SK-N-SH (cell line): ENCODE data around the gene ZNF74. TPM values are rescaled to one million over a fixed set of nuclear protein-coding genes. Genes with fewer than 3 reads are reported as not detected.

Experiments
- CTCF ChIA-PET: fragments of 300-600, 350-600 bp; formaldehyde crosslinking; extraction: SDS; loops from one replicate; lab custom pipeline; 2021; lab: Yijun Ruan, JAX
- POLR2A ChIA-PET: fragments of 350-600 bp; sonication (Branson Sonifier 250); formaldehyde crosslinking; extraction: SDS; loops from one replicate; lab custom pipeline; 2020; ENCODE audit warnings: antibody characterized with exemption, inconsistent platforms; lab: Yijun Ruan, JAX
- DNase-seq: peaks from one replicate; pipeline ENCODE4 v3.0.0; 2012
- H2AFZ ChIP-seq: fragments of 200-600 bp; sonication (generic); 2 replicates; pipeline ENCODE4 v1.8.1; 2016; ENCODE audit warnings: antibody characterized with exemption, mild to moderate bottlenecking, low read depth
- H3F3A ChIP-seq: fragments of 200-600 bp; sonication (generic); replicated peaks from 2 replicates; pipeline ENCODE3; 2016; ENCODE audit warnings: antibody characterized with exemption, mild to moderate bottlenecking; ENCODE audit not compliant: insufficient read depth
- H3K27ac ChIP-seq, 2 experiments: fragments of 200-500 bp in 1 of 2; fragments of 200-600 bp in 1 of 2; sonication (Bioruptor generic) in 1 of 2; sonication (generic), shearing (Covaris generic) in 1 of 2; 2 replicates each; pipeline versions ENCODE4 v1.5.1 to v1.6.1; 2014 to 2016; ENCODE audit warnings: low read depth in 2 of 2, inconsistent platforms in 1 of 2, low read length in 1 of 2, mild to moderate bottlenecking in 1 of 2, mixed read lengths in 1 of 2
- H3K27me3 ChIP-seq: fragments of 200-600 bp; sonication (generic), shearing (Covaris generic); 2 replicates; pipeline ENCODE4 v1.6.1; 2016; ENCODE audit warnings: mixed run types; ENCODE audit not compliant: insufficient read depth
- H3K36me3 ChIP-seq, 2 experiments: fragments of 200-500 bp in 1 of 2; fragments of 200-600 bp in 1 of 2; sonication (Bioruptor generic) in 1 of 2; sonication (generic) in 1 of 2; replicated peaks in 1 of 2; 2 replicates each; pipeline versions ENCODE3 to v1.5.1; 2014 to 2016; ENCODE audit warnings: low read length in 1 of 2, mild to moderate bottlenecking in 1 of 2; ENCODE audit not compliant: insufficient read depth in 2 of 2, control insufficient read depth in 1 of 2
- H3K4me1 ChIP-seq, 2 experiments: fragments of 200-500 bp in 1 of 2; fragments of 200-600 bp in 1 of 2; sonication (Bioruptor generic) in 1 of 2; sonication (generic), shearing (Covaris generic) in 1 of 2; 2 replicates each; pipeline versions ENCODE4 v1.5.1 to v1.6.1; 2014 to 2016; ENCODE audit warnings: low read depth in 1 of 2, low read length in 1 of 2, mixed run types in 1 of 2; ENCODE audit not compliant: insufficient read depth in 2 of 2, control insufficient read depth in 1 of 2
- H3K4me2 ChIP-seq: fragments of 200-600 bp; sonication (generic), shearing (Covaris generic); 2 replicates; pipeline ENCODE4 v1.6.1; 2017; ENCODE audit warnings: mixed run types
- H3K4me3 ChIP-seq, 2 experiments: fragments of 200-500 bp in 1 of 2; fragments of 200-600 bp in 1 of 2; sonication (Bioruptor generic) in 1 of 2; sonication (generic), shearing (Covaris generic) in 1 of 2; 2 replicates each; pipeline versions ENCODE4 v1.5.1 to v1.8.1; 2014 to 2016; ENCODE audit warnings: low read depth in 2 of 2, inconsistent platforms in 1 of 2, low read length in 1 of 2, mild to moderate bottlenecking in 1 of 2, mixed read lengths in 1 of 2, moderate library complexity in 1 of 2
- H3K79me2 ChIP-seq: fragments of 200-600 bp; sonication (generic); 2 replicates; pipeline ENCODE4 v1.8.1; 2017; ENCODE audit warnings: mild to moderate bottlenecking; ENCODE audit not compliant: insufficient read depth
- H3K9ac ChIP-seq: fragments of 200-600 bp; sonication (generic); 2 replicates; pipeline ENCODE4 v1.6.1; 2017; ENCODE audit warnings: mixed run types
- H3K9me2 ChIP-seq: fragments of 200-600 bp; sonication (generic); 2 replicates; pipeline ENCODE4 v1.6.1; 2017; ENCODE audit warnings: mixed run types
- H3K9me3 ChIP-seq: fragments of 200-600 bp; sonication (generic); 2 replicates; pipeline ENCODE4 v1.6.1; 2017; ENCODE audit warnings: mixed run types, mild to moderate bottlenecking, moderate library complexity
- H4K20me1 ChIP-seq: fragments of 200-600 bp; sonication (generic); 2 replicates; pipeline ENCODE4 v1.6.1; 2017; ENCODE audit warnings: mild to moderate bottlenecking, mixed run types; ENCODE audit not compliant: insufficient read depth
- EZH2phosphoT487 ChIP-seq: fragments of 200-600 bp; sonication (generic); IDR thresholded peaks from 2 replicates; pipeline ENCODE4 v1.6.1; 2017; ENCODE audit warnings: low read depth, mixed run types, mild to moderate bottlenecking, antibody characterized with exemption, moderate library complexity, borderline replicate concordance
- GATA2 ChIP-seq: sonication (generic); formaldehyde crosslinking; IDR thresholded peaks from 2 replicates; pipeline ENCODE4 v1.5.0; 2020; ENCODE audit warnings: mild to moderate bottlenecking, missing genetic modification reagents
- NFIC ChIP-seq: IDR thresholded peaks from 2 replicates; pipeline ENCODE4 v1.4.0; 2012; ENCODE audit warnings: borderline replicate concordance
- RAD21 ChIP-seq: IDR thresholded peaks from 2 replicates; pipeline ENCODE4 v1.6.1; 2012; ENCODE audit warnings: mild to moderate bottlenecking, low read length
- RCOR1 ChIP-seq: fragments of 150-350 bp; IDR thresholded peaks from 2 replicates; pipeline ENCODE4 v1.6.1; 2017; ENCODE audit warnings: antibody characterized with exemption, low read length
- SIN3A ChIP-seq: IDR thresholded peaks from 2 replicates; pipeline ENCODE4 v1.6.1; 2012; ENCODE audit warnings: low read depth, mild to moderate bottlenecking, low read length, moderate library complexity, borderline replicate concordance
- SMC3 ChIP-seq: IDR thresholded peaks from 2 replicates; pipeline ENCODE4 v1.6.1; 2012; ENCODE audit warnings: low read depth, low read length, improper control_type of control experiment
- TEAD4 ChIP-seq: IDR thresholded peaks from 2 replicates; pipeline ENCODE4 v1.4.0; 2012; ENCODE audit warnings: mild to moderate bottlenecking, borderline replicate concordance; ENCODE audit not compliant: insufficient read depth
- WGBS: methylation state at CpG from one replicate; pipeline ENCODE4 v1.1.6; 2017; ENCODE audit warnings: low lambda C conversion rate; 5-methylcytosine and 5-hydroxymethylcytosine counted together
- polyA plus RNA-seq, 3 experiments: library from polyadenylated mRNA; depleted of rRNA; stranded (reverse); fragments of >200 nt; gene quantifications; 2 replicates each; pipeline ENCODE4 v1.2.3, GENCODE V29; 2012
- TF ChIP-seq, protein P1 (sequence below): IDR thresholded peaks from 2 replicates; pipeline ENCODE4 v1.4.0; 2012; ENCODE audit warnings: low read depth
- TF ChIP-seq, protein P2 (sequence below): IDR thresholded peaks from 2 replicates; pipeline ENCODE4 v1.4.0; 2012; ENCODE audit warnings: low read depth, borderline replicate concordance

The ZNF74 gene
- polyA plus RNA-seq, 1 of the 3 experiments (the other 2 are of a cell fraction) = 8.0 TPM

- CTCF ChIA-PET = interaction anchor here (1.0 to 6.4 kb wide), 3 partner anchors 12 to 276 kb away, joined by 3 to 38 read pairs (median 3); no protein-coding TSS in a partner anchor
- peaks cover 12 to 19% of the 10 kb centered on the region in 2 experiments; a peak in 3 of 4 replicates for H3K4me1 ChIP-seq
- no peak overlapping the region for H3K9ac ChIP-seq
- no peak overlapping the region for H3K27ac ChIP-seq
- POLR2A ChIA-PET = interaction anchor here (2.4 kb wide), 1 partner anchor 10 kb away, joined by 9 read pairs; no protein-coding TSS in a partner anchor
- no peaks in the 10 kb centered on the region for H3F3A ChIP-seq
- no peak overlapping the region for H2AFZ ChIP-seq
- H3K9me3 ChIP-seq = no peaks in the 10 kb centered on the region
- H3K4me3 ChIP-seq = no peak overlapping the region
- TF ChIP-seq RCOR1 (no peak), GATA2 (no peak), SIN3A (no peak), EZH2phosphoT487 (no peak), SMC3 (no peak), RAD21 (no peak)
- TF ChIP-seq, protein P1, sequence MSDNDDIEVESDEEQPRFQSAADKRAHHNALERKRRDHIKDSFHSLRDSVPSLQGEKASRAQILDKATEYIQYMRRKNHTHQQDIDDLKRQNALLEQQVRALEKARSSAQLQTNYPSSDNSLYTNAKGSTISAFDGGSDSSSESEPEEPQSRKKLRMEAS = no peak
- no peak for DNase-seq
- 95% methylated on average over 11 of the region's 11 CpGs for WGBS
- H3K9me2 ChIP-seq = no peaks in the 10 kb centered on the region
- peaks cover 3 to 24% of the 10 kb centered on the region in 2 experiments for H3K36me3 ChIP-seq
- H3K27me3 ChIP-seq = no peaks in the 10 kb centered on the region
- no peak overlapping the region for H3K4me2 ChIP-seq
- peaks cover 73% of the 10 kb centered on the region for H3K79me2 ChIP-seq
- peaks cover 77% of the 10 kb centered on the region for H4K20me1 ChIP-seq
Observed at GRCh38 chr22:20433191-20433590, 39.2 kb downstream of the ZNF74 start.

- CTCF ChIA-PET = interaction anchor here (1.6 to 6.4 kb wide), 2 partner anchors 11 to 15 kb away, joined by 8 to 38 read pairs; no protein-coding TSS in a partner anchor
- Histone ChIP-seq H3K9ac (no peak overlapping the region), H3K79me2 (peaks cover 73% of the 10 kb centered on the region), H3K4me2 (no peak overlapping the region), H3K4me1 (peaks cover 14 to 25% of the 10 kb centered on the region in 2 experiments; a peak in 3 of 4 replicates), H3F3A (no peaks in the 10 kb centered on the region), H3K9me2 (no peaks in the 10 kb centered on the region), H3K27me3 (no peaks in the 10 kb centered on the region), H3K4me3 (no peak overlapping the region), H3K9me3 (no peaks in the 10 kb centered on the region), H4K20me1 (peaks cover 71% of the 10 kb centered on the region), H2AFZ (no peak overlapping the region), H3K36me3 (peaks cover 0 to 22% of the 10 kb centered on the region in 2 experiments), H3K27ac (no peak overlapping the region)
- 69% methylated on average over 3 of the region's 4 CpGs for whole genome bisulfite sequencing
- DNase-seq = peak; percentile 11
- POLR2A ChIA-PET = interaction anchor here (2.4 kb wide), 1 partner anchor 11 kb away, joined by 9 read pairs; no protein-coding TSS in a partner anchor
- TF ChIP-seq, protein P2, sequence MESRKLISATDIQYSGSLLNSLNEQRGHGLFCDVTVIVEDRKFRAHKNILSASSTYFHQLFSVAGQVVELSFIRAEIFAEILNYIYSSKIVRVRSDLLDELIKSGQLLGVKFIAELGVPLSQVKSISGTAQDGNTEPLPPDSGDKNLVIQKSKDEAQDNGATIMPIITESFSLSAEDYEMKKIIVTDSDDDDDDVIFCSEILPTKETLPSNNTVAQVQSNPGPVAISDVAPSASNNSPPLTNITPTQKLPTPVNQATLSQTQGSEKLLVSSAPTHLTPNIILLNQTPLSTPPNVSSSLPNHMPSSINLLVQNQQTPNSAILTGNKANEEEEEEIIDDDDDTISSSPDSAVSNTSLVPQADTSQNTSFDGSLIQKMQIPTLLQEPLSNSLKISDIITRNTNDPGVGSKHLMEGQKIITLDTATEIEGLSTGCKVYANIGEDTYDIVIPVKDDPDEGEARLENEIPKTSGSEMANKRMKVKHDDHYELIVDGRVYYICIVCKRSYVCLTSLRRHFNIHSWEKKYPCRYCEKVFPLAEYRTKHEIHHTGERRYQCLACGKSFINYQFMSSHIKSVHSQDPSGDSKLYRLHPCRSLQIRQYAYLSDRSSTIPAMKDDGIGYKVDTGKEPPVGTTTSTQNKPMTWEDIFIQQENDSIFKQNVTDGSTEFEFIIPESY = no peak
- TF ChIP-seq TEAD4 = no peak
- no peak for TF ChIP-seq RAD21
- TF ChIP-seq NFIC = no peak
Observed at GRCh38 chr22:20433686-20434241, 39.8 kb downstream of the ZNF74 start.
